H1 (cell line): ENCODE measurements around the gene SV2C. TPM values are rescaled to one million over a fixed set of nuclear protein-coding genes. Genes with fewer than 3 reads are reported as not detected.

Experiments
- CHD1 ChIP-seq: IDR thresholded peaks from 2 replicates; pipeline ENCODE4 v1.6.1; 2012; ENCODE audit warnings: low read depth, low read length, improper control_type of control experiment
- CHD2 ChIP-seq: IDR thresholded peaks from 2 replicates; pipeline ENCODE4 v1.6.1; 2012; ENCODE audit warnings: low read length, improper control_type of control experiment
- CHD7 ChIP-seq: fragments of 300-600 bp; sonication (generic); IDR thresholded peaks from 2 replicates; pipeline ENCODE4 v1.7.1; 2012; ENCODE audit warnings: low read length, moderate library complexity, mild to moderate bottlenecking, inconsistent platforms; ENCODE audit not compliant: insufficient replicate concordance
- EP300 ChIP-seq, 2 experiments: IDR thresholded peaks; 1 replicate in 1 of 2; 2 replicates in 1 of 2; pipeline ENCODE4 v1.6.1; 2011 to 2012; ENCODE audit warnings: low read depth in 2 of 2, low read length in 2 of 2, mild to moderate bottlenecking in 2 of 2, borderline replicate concordance in 1 of 2, inconsistent platforms in 1 of 2, moderate library complexity in 1 of 2
- JUN ChIP-seq: IDR thresholded peaks from 2 replicates; pipeline ENCODE4 v1.6.1; 2011; ENCODE audit warnings: low read depth, mild to moderate bottlenecking, improper control_type of control experiment, low read length
- POU5F1 ChIP-seq: IDR thresholded peaks from 2 replicates; pipeline ENCODE4 v1.6.1; 2011; ENCODE audit warnings: low read depth, mild to moderate bottlenecking, low read length, moderate library complexity
- TCF12 ChIP-seq: IDR thresholded peaks from 2 replicates; pipeline ENCODE4 v1.6.1; 2011; ENCODE audit warnings: low read depth, mild to moderate bottlenecking, low read length
- USF2 ChIP-seq: IDR thresholded peaks from 2 replicates; pipeline ENCODE4 v1.6.1; 2011; ENCODE audit warnings: low read length, improper control_type of control experiment
- polyA plus RNA-seq, 7 experiments: library from polyadenylated mRNA; depleted of rRNA in 3 of 7; stranded (reverse) in 5 of 7; unstranded in 2 of 7; fragments of >200 nt in 5 of 7; fragments of 200-250 nt in 2 of 7; gene quantifications; 1 replicate in 5 of 7; 2 replicates in 1 of 7; 4 replicates in 1 of 7; pipeline versions ENCODE4 v1.2.1 to v1.2.3, GENCODE V29; 2011 to 2013; ENCODE audit warnings: missing spikeins in 2 of 7, mixed read lengths in 2 of 7
- total RNA-seq: library from RNA; stranded (reverse); fragmentation: NEBNext Ultra II Directional; extraction: Animal tissue kit (Norgen Biotek cat#: 25700); gene quantifications from 2 replicates; pipeline ENCODE4 v1.2.1, GENCODE V29; 2021

Gene SV2C
- total and polyA plus RNA-seq, 2 of the 8 experiments (the other 6 are each of a cell fraction or from before 2014, with no cell fraction given) = 0.08 to 0.24 TPM

- TF ChIP-seq CHD7 (no peak), EP300 (IDR thresholded peaks at IDR 0.05; ENCODE audit: borderline replicate concordance in 1 of 2, low read depth in 2 of 2, low read length in 2 of 2) (no peak), USF2 (no peak), JUN (no peak), TCF12 (no peak), CHD1 (no peak), CHD2 (no peak), POU5F1 (no peak)
- TF ChIP-seq, all 59 proteins: peak for 0
These were observed 136.5 kb downstream of the SV2C start (continued) for GRCh38 chr5:76219636-76220035.
